Nephron (organoid): ENCODE data around the gene M1AP.

ENCODE experiments used
- H3K27ac Mint-ChIP-seq, 3 experiments: 2 replicates each; pipeline ENCODE4 v1.8.0; 2020; ENCODE audit warnings: mixed read lengths in 3 of 3, mild to moderate bottlenecking in 2 of 3, moderate library complexity in 1 of 3
- H3K27me3 Mint-ChIP-seq: 2 replicates; pipeline ENCODE4 v1.8.0; 2021; ENCODE audit warnings: low read depth, mild to moderate bottlenecking, moderate library complexity, mixed read lengths
- H3K36me3 Mint-ChIP-seq: 2 replicates; pipeline ENCODE4 v1.8.0; 2020; ENCODE audit warnings: low read depth, mixed read lengths
- H3K4me1 Mint-ChIP-seq: 2 replicates; pipeline ENCODE4 v1.8.0; 2020; ENCODE audit warnings: mixed read lengths
- H3K4me3 Mint-ChIP-seq, 3 experiments: 2 replicates each; pipeline ENCODE4 v1.8.0; 2020; ENCODE audit warnings: mild to moderate bottlenecking in 3 of 3, mixed read lengths in 3 of 3, moderate library complexity in 2 of 3
- H3K9me3 Mint-ChIP-seq: 2 replicates; pipeline ENCODE4 v1.8.0; 2020; ENCODE audit warnings: mixed read lengths
- CTCF ChIP-seq, 3 experiments: fragments of 200-600 bp; sonication (generic); IDR thresholded peaks; one replicate each; pipeline ENCODE4 v1.5.0; 2021; ENCODE audit warnings: antibody characterized with exemption in 3 of 3; ENCODE audit not compliant: unreplicated experiment in 3 of 3

The M1AP gene

GRCh38 chr2:74653589-74653984 lies 5.5 kb upstream of the M1AP start:
- Mint-ChIP-seq H3K27ac (no peak overlapping the region), H3K4me1 (peaks cover 9% of the 10 kb centered on the region), H3K27me3 (peaks cover 28% of the 10 kb centered on the region), H3K9me3 (no peaks in the 10 kb centered on the region), H3K4me3 (peak overlapping the region; percentile 82 to 87 (median 87)), H3K36me3 (peaks cover 5% of the 10 kb centered on the region)
- TF ChIP-seq CTCF (IDR thresholded peaks at IDR 0.05; ENCODE audit: unreplicated experiment in 3 of 3), result no peak

DNA sequence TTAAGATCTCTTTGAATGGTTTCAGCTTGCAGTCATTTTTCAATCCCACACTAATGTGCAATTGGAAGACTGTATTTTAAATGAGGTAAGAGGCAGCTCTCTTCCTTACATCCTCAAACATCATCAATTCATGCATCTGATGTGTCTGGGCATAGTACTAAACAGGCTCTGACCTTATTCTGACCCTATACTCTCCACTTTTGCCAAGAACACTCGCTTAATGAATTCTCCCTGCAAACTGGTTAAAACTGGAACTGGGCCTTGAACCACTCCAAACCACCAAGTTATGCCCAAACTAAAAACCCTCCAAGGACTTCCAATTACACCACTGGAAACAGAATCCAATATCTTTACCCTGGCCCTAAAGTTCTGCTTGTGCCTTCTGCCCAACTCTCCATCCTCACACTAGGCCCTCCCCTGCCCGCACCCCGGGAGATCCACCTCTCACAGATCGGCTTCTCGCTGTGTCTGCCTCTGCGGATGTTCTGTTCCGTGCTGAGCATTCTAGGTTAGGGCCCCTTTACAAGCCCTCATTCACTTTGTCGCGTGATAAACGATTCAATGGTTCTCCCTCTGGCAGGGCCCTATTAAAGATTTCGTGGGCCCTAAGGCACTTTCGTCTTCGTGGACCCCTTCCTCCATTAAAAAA lies 1.2 kb downstream of the M1AP start:
- TF ChIP-seq CTCF (IDR thresholded peaks at IDR 0.05; ENCODE audit: unreplicated experiment in 3 of 3), result no peak
- no peaks in the 10 kb centered on the region for H3K4me1 Mint-ChIP-seq
- no peak overlapping the region for H3K27ac Mint-ChIP-seq
- H3K9me3 Mint-ChIP-seq, result peaks cover 8% of the 10 kb centered on the region
- H3K36me3 Mint-ChIP-seq, result no peaks in the 10 kb centered on the region
- no peak overlapping the region for H3K4me3 Mint-ChIP-seq
- H3K27me3 Mint-ChIP-seq, result peaks cover 31% of the 10 kb centered on the region

DNA sequence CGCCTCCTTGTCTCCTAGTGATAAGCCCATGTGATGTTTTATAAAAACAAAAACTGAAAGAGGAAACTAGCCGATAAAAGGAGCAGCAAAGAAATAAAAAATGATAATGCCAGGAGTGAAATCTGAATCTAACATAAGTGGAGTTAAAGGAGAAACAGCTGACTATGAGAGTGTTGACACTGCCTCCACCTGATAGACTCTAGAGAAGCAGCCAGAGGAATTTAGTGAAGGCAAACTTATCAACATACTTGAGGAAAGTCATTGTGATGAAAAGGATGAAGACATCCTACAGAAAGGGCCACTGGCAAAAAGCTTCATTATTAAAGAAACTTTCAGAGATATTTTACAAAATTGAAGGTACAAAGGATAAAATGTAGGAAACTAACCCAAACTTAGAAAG lies 1.9 kb downstream of the M1AP start:
- H3K27ac Mint-ChIP-seq, result no peak overlapping the region
- no peak overlapping the region for H3K4me3 Mint-ChIP-seq
- no peak for TF ChIP-seq CTCF (IDR thresholded peaks at IDR 0.05; ENCODE audit: unreplicated experiment in 3 of 3)
- H3K27me3 Mint-ChIP-seq, result peaks cover 29% of the 10 kb centered on the region
- no peaks in the 10 kb centered on the region for H3K36me3 Mint-ChIP-seq
- peaks cover 8% of the 10 kb centered on the region for H3K9me3 Mint-ChIP-seq
- no peaks in the 10 kb centered on the region for H3K4me1 Mint-ChIP-seq

GRCh38 chr2:74645344-74645743 lies 2.8 kb downstream of the M1AP start:
- Mint-ChIP-seq H3K4me3 (no peak overlapping the region), H3K36me3 (no peaks in the 10 kb centered on the region), H3K27ac (no peak overlapping the region), H3K9me3 (peaks cover 8% of the 10 kb centered on the region), H3K4me1 (no peaks in the 10 kb centered on the region), H3K27me3 (peaks cover 29% of the 10 kb centered on the region)
- TF ChIP-seq CTCF (IDR thresholded peaks at IDR 0.05; ENCODE audit: unreplicated experiment in 3 of 3), result no peak

DNA sequence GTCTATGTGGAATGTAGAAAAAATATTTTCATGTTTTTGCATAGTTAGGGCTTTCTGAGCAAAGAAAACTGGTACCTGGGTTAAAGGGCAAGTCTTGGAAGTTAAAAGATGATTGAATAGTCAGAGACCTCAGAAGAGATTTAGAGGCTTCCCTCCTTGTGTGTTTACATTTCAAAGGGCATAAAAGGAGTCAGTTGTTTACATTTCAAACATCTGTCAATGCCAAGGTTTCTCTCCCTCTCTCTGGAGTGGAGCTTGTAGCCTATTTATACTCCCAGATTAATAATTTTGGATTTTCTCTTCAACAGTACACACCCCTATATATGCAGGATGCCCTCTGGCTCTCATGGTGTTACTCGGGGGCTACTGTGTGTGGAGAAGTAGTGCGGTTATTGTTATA lies 8.6 kb downstream of the M1AP start:
- no peak for TF ChIP-seq CTCF (IDR thresholded peaks at IDR 0.05; ENCODE audit: unreplicated experiment in 3 of 3)
- Mint-ChIP-seq H3K4me3 (no peak overlapping the region), H3K27me3 (peaks cover 8% of the 10 kb centered on the region), H3K27ac (no peak overlapping the region), H3K9me3 (no peaks in the 10 kb centered on the region), H3K36me3 (no peaks in the 10 kb centered on the region), H3K4me1 (no peaks in the 10 kb centered on the region)

GRCh38 chr2:74632939-74633312 lies 15.2 kb downstream of the M1AP start:
- Mint-ChIP-seq H3K4me1 (no peaks in the 10 kb centered on the region), H3K36me3 (no peaks in the 10 kb centered on the region), H3K27me3 (peaks cover 8% of the 10 kb centered on the region), H3K27ac (no peak overlapping the region), H3K4me3 (no peak overlapping the region), H3K9me3 (no peaks in the 10 kb centered on the region)
- no peak for TF ChIP-seq CTCF (IDR thresholded peaks at IDR 0.05; ENCODE audit: unreplicated experiment in 3 of 3)
